Loucy (cell line): ENCODE data around the gene ZNF101.

Source experiments
- H2AFZ ChIP-seq: fragments of 200-600 bp; sonication (generic); 2 replicates; pipeline ENCODE4 v1.6.0; 2016; ENCODE audit warnings: antibody characterized with exemption, mild to moderate bottlenecking, low read length, moderate library complexity
- H3F3A ChIP-seq: fragments of 200-600 bp; 2 replicates; pipeline ENCODE4 v1.6.0; 2016; ENCODE audit warnings: antibody characterized with exemption, low read depth, mild to moderate bottlenecking
- H3K27me3 ChIP-seq: fragments of 200-600 bp; sonication (generic); 2 replicates; pipeline ENCODE4 v1.6.1; 2014; ENCODE audit warnings: low read length, mild to moderate bottlenecking; ENCODE audit not compliant: insufficient read depth, poor library complexity, severe bottlenecking
- H3K36me3 ChIP-seq: fragments of 200-600 bp; sonication (generic); 2 replicates; pipeline ENCODE4 v1.6.1; 2016; ENCODE audit warnings: low read length; ENCODE audit not compliant: insufficient read depth
- H3K4me1 ChIP-seq: fragments of 200-600 bp; sonication (generic); 2 replicates; pipeline ENCODE4 v1.5.1; 2014; ENCODE audit warnings: low read length, mild to moderate bottlenecking; ENCODE audit not compliant: insufficient read depth, poor library complexity, severe bottlenecking
- H3K4me2 ChIP-seq: fragments of 200-600 bp; sonication (generic); 2 replicates; pipeline ENCODE4 v1.6.0; 2014; ENCODE audit warnings: antibody characterized with exemption, low read length, low read depth, mild to moderate bottlenecking; ENCODE audit not compliant: poor library complexity, severe bottlenecking
- H3K4me3 ChIP-seq: fragments of 200-600 bp; sonication (generic); 2 replicates; pipeline ENCODE4 v1.5.1; 2014; ENCODE audit warnings: low read length, mild to moderate bottlenecking, mixed read lengths; ENCODE audit not compliant: poor library complexity, severe bottlenecking
- H3K79me2 ChIP-seq: fragments of 200-600 bp; sonication (generic); 2 replicates; pipeline ENCODE4 v1.6.1; 2014; ENCODE audit warnings: low read length; ENCODE audit not compliant: insufficient read depth
- H3K9ac ChIP-seq: fragments of 200-600 bp; sonication (generic); 2 replicates; pipeline ENCODE4 v1.6.0; 2014; ENCODE audit warnings: mild to moderate bottlenecking, low read depth, low read length, moderate library complexity; ENCODE audit not compliant: poor library complexity, severe bottlenecking
- H3K9me2 ChIP-seq: fragments of 200-600 bp; sonication (generic); replicated peaks from 2 replicates; pipeline ENCODE4 v1.6.1; 2016; ENCODE audit warnings: low read depth, low read length, mixed read lengths
- H3K9me3 ChIP-seq: fragments of 200-600 bp; sonication (generic); 2 replicates; pipeline ENCODE4 v1.6.1; 2014; ENCODE audit warnings: mild to moderate bottlenecking, antibody characterized with exemption, low read length, low read depth; ENCODE audit not compliant: insufficient read depth
- H4K20me1 ChIP-seq: fragments of 200-600 bp; sonication (generic); 2 replicates; pipeline ENCODE4 v1.6.0; 2014; ENCODE audit warnings: antibody characterized with exemption, low read length, mild to moderate bottlenecking; ENCODE audit not compliant: insufficient read depth, poor library complexity, severe bottlenecking
- CTCF ChIP-seq: fragments of 200-600 bp; sonication (generic); conservative IDR thresholded peaks from 2 replicates; pipeline ENCODE4 v1.5.1; 2014; ENCODE audit warnings: mild to moderate bottlenecking, antibody characterized with exemption, low read length
- EZH2phosphoT487 ChIP-seq: fragments of 200-600 bp; IDR thresholded peaks from 2 replicates; pipeline ENCODE4 v1.6.1; 2018; ENCODE audit warnings: antibody characterized with exemption, mild to moderate bottlenecking, moderate library complexity, borderline replicate concordance

Gene ZNF101

GRCh38 chr19:19655051-19655594 lies 13.5 kb upstream of the ZNF101 start:
- TF ChIP-seq CTCF (no peak), EZH2phosphoT487 (no peak)
- H3K4me2 ChIP-seq: no peak overlapping the region
- H2AFZ ChIP-seq: no peak overlapping the region
- H3K9me2 ChIP-seq: no peaks in the 10 kb centered on the region
- H3K4me3 ChIP-seq: no peak overlapping the region
- H3K36me3 ChIP-seq: peaks cover 84% of the 10 kb centered on the region; the same call in 1 of the 2 replicates
- H3K79me2 ChIP-seq: peaks cover 6% of the 10 kb centered on the region; the same call in 1 of the 2 replicates
- no peaks in the 10 kb centered on the region for H4K20me1 ChIP-seq
- no peaks in the 10 kb centered on the region for H3K27me3 ChIP-seq
- no peaks in the 10 kb centered on the region for H3K9me3 ChIP-seq
- no peak overlapping the region for H3K9ac ChIP-seq
- H3K4me1 ChIP-seq: no peaks in the 10 kb centered on the region
- no peaks in the 10 kb centered on the region for H3F3A ChIP-seq

- Histone ChIP-seq H3K4me3 (no peak overlapping the region), H3K27me3 (no peaks in the 10 kb centered on the region), H3K9ac (no peak overlapping the region), H3K9me3 (no peaks in the 10 kb centered on the region), H3F3A (no peaks in the 10 kb centered on the region), H3K36me3 (peaks cover 83% of the 10 kb centered on the region; the same call in 1 of the 2 replicates), H4K20me1 (no peaks in the 10 kb centered on the region), H3K4me1 (no peaks in the 10 kb centered on the region), H3K9me2 (no peaks in the 10 kb centered on the region), H3K4me2 (no peak overlapping the region), H3K79me2 (peaks cover 9% of the 10 kb centered on the region; the same call in 1 of the 2 replicates), H2AFZ (no peak overlapping the region)
- no peak for TF ChIP-seq EZH2phosphoT487
- TF ChIP-seq CTCF: no peak
Observed at GRCh38 chr19:19655641-19656343, 12.8 kb upstream of the ZNF101 start.

GRCh38 chr19:19656451-19657396 lies 11.9 kb upstream of the ZNF101 start:
- TF ChIP-seq CTCF (no peak), EZH2phosphoT487 (no peak)
- Histone ChIP-seq H4K20me1 (peaks cover 7% of the 10 kb centered on the region), H3K9me3 (no peaks in the 10 kb centered on the region), H3F3A (no peaks in the 10 kb centered on the region), H3K4me3 (no peak overlapping the region), H3K9me2 (no peaks in the 10 kb centered on the region), H3K4me2 (no peak overlapping the region), H3K79me2 (peaks cover 18% of the 10 kb centered on the region), H2AFZ (no peak overlapping the region), H3K27me3 (no peaks in the 10 kb centered on the region), H3K36me3 (peaks cover 73% of the 10 kb centered on the region; the same call in 1 of the 2 replicates), H3K4me1 (peaks cover 6% of the 10 kb centered on the region), H3K9ac (no peak overlapping the region)
